IMR-90 (cell line): ENCODE data around the gene CFAP97. TPM values are rescaled to one million over a fixed set of nuclear protein-coding genes. Genes with fewer than 3 reads are reported as not detected.

Experiments used
- ATAC-seq: fragments of 200-7000 bp; cut with Tn5 transposase; 2 replicates; pipeline ENCODE4 v1.9.1; 2020; ENCODE audit warnings: low read depth, mild to moderate bottlenecking, moderate library complexity
- BruUV-seq: library from RNA; stranded (reverse); fragments of 400-500 nt; replicated peaks from 2 replicates; lab custom pipeline; 2021; lab: Mats Ljungman, UMichigan
- CTCF ChIA-PET: fragments of 300-600 bp; formaldehyde crosslinking; extraction: SDS; loops from one replicate; lab custom pipeline; 2021; ENCODE audit warnings: antibody characterized with exemption; lab: Yijun Ruan, JAX
- POLR2A ChIA-PET: fragments of 300-600 bp; sonication (Branson Sonifier 250); formaldehyde crosslinking; loops from one replicate; lab custom pipeline; 2022; ENCODE audit warnings: antibody characterized with exemption; ENCODE audit not compliant: unreplicated experiment; lab: Charles Lee
- DNase-seq: peaks from one replicate; pipeline ENCODE4 v3.0.0; 2013
- H2AFZ ChIP-seq: replicated peaks from 2 replicates; pipeline ENCODE3; 2013; ENCODE audit warnings: low read length, mild to moderate bottlenecking; ENCODE audit not compliant: poor library complexity
- H2AK5ac ChIP-seq: 2 replicates; pipeline ENCODE4 v1.6.1; 2013; ENCODE audit warnings: low read depth, low read length, inconsistent platforms
- H2AK9ac ChIP-seq: replicated peaks from 2 replicates; pipeline ENCODE3; 2013; ENCODE audit warnings: mild to moderate bottlenecking, low read depth, low read length, moderate library complexity; ENCODE audit not compliant: poor library complexity
- H2BK120ac ChIP-seq: 2 replicates; pipeline ENCODE4 v1.6.1; 2013; ENCODE audit warnings: low read depth, low read length, inconsistent platforms
- H2BK15ac ChIP-seq: 3 replicates; pipeline ENCODE4 v1.6.1; 2013; ENCODE audit warnings: low read depth, low read length, inconsistent platforms
- H2BK20ac ChIP-seq: 2 replicates; pipeline ENCODE4 v1.6.1; 2013; ENCODE audit warnings: low read depth, mild to moderate bottlenecking, inconsistent platforms, low read length, moderate library complexity
- H2BK5ac ChIP-seq: 2 replicates; pipeline ENCODE4 v1.6.1; 2013; ENCODE audit warnings: mild to moderate bottlenecking, low read depth, low read length, inconsistent platforms; ENCODE audit not compliant: poor library complexity, severe bottlenecking
- H3K14ac ChIP-seq: replicated peaks from 2 replicates; pipeline ENCODE4 v1.6.1; 2013; ENCODE audit warnings: low read depth, low read length, inconsistent platforms
- H3K18ac ChIP-seq: 2 replicates; pipeline ENCODE4 v1.6.1; 2013; ENCODE audit warnings: low read depth, low read length, control low read depth
- H3K23ac ChIP-seq: 2 replicates; pipeline ENCODE4 v1.6.1; 2013; ENCODE audit warnings: low read depth, low read length, inconsistent platforms
- H3K27ac ChIP-seq: 2 replicates; pipeline ENCODE4 v1.5.1; 2013; ENCODE audit warnings: mild to moderate bottlenecking, control low read depth, low read length; ENCODE audit not compliant: insufficient read depth
- H3K27me3 ChIP-seq: 2 replicates; pipeline ENCODE4 v1.6.1; 2013; ENCODE audit warnings: low read length; ENCODE audit not compliant: control insufficient read depth, insufficient read depth
- H3K36me3 ChIP-seq: 2 replicates; pipeline ENCODE4 v1.6.1; 2013; ENCODE audit warnings: low read length, mixed read lengths; ENCODE audit not compliant: control insufficient read depth, insufficient read depth
- H3K4ac ChIP-seq: 2 replicates; pipeline ENCODE4 v1.6.1; 2013; ENCODE audit warnings: low read depth, low read length, inconsistent platforms
- H3K4me1 ChIP-seq: 2 replicates; pipeline ENCODE4 v1.6.1; 2013; ENCODE audit warnings: low read length, mixed read lengths; ENCODE audit not compliant: control insufficient read depth, insufficient read depth
- H3K4me2 ChIP-seq: 2 replicates; pipeline ENCODE4 v1.6.1; 2013; ENCODE audit warnings: low read depth, mild to moderate bottlenecking, control low read depth, low read length, moderate library complexity
- H3K4me3 ChIP-seq: 2 replicates; pipeline ENCODE4 v1.5.1; 2013; ENCODE audit warnings: low read depth, mild to moderate bottlenecking, control low read depth, low read length, moderate library complexity; ENCODE audit not compliant: insufficient read depth
- H3K56ac ChIP-seq: 2 replicates; pipeline ENCODE4 v1.6.1; 2013; ENCODE audit warnings: low read length, inconsistent platforms; ENCODE audit not compliant: insufficient read depth; ENCODE audit errors: extremely low read depth
- H3K79me1 ChIP-seq, 2 experiments: 2 replicates each; pipeline ENCODE4 v1.6.1; 2013; ENCODE audit warnings: low read length in 2 of 2, inconsistent platforms in 1 of 2, low read depth in 1 of 2
- H3K9ac ChIP-seq: 2 replicates; pipeline ENCODE4 v1.6.1; 2013; ENCODE audit warnings: low read depth, low read length, control low read depth
- H3K9me1 ChIP-seq: 2 replicates; pipeline ENCODE4 v1.6.1; 2013; ENCODE audit warnings: low read length, inconsistent platforms; ENCODE audit not compliant: insufficient read depth
- H3K9me3 ChIP-seq: 2 replicates; pipeline ENCODE4 v1.6.1; 2013; ENCODE audit warnings: low read length; ENCODE audit not compliant: control insufficient read depth, insufficient read depth
- H4K20me1 ChIP-seq: 2 replicates; pipeline ENCODE4 v1.6.1; 2013; ENCODE audit warnings: low read length, inconsistent platforms; ENCODE audit not compliant: insufficient read depth
- H4K5ac ChIP-seq: 2 replicates; pipeline ENCODE4 v1.6.1; 2013; ENCODE audit warnings: mild to moderate bottlenecking, low read depth, low read length, control low read depth
- H4K8ac ChIP-seq, 2 experiments: 2 replicates each; pipeline ENCODE4 v1.6.1; 2013; ENCODE audit warnings: low read depth in 2 of 2, low read length in 2 of 2, control low read depth in 1 of 2, inconsistent platforms in 1 of 2
- H4K91ac ChIP-seq: 2 replicates; pipeline ENCODE4 v1.6.1; 2013; ENCODE audit warnings: low read depth, low read length, inconsistent platforms; ENCODE audit not compliant: insufficient read depth
- BHLHE40 ChIP-seq: fragments of 150-350 bp; IDR thresholded peaks from 2 replicates; pipeline ENCODE4 v1.6.1; 2016; ENCODE audit warnings: mild to moderate bottlenecking, low read depth, low read length
- CEBPB ChIP-seq: IDR thresholded peaks from 2 replicates; pipeline ENCODE4 v1.6.1; 2012; ENCODE audit warnings: low read depth, low read length, improper control_type of control experiment
- CHD1 ChIP-seq: IDR thresholded peaks from 2 replicates; pipeline ENCODE4 v1.6.1; 2012; ENCODE audit warnings: low read depth, low read length, improper control_type of control experiment
- FOS ChIP-seq: fragments of 150-350 bp; IDR thresholded peaks from 2 replicates; pipeline ENCODE4 v1.6.1; 2016; ENCODE audit warnings: low read depth, low read length
- MAFK ChIP-seq: IDR thresholded peaks from 2 replicates; pipeline ENCODE4 v1.6.1; 2012; ENCODE audit warnings: low read depth, low read length, improper control_type of control experiment
- MAZ ChIP-seq: IDR thresholded peaks from 2 replicates; pipeline ENCODE4 v1.6.1; 2012; ENCODE audit warnings: low read depth, mild to moderate bottlenecking, low read length, improper control_type of control experiment, moderate library complexity, borderline replicate concordance
- MXI1 ChIP-seq: IDR thresholded peaks from 2 replicates; pipeline ENCODE4 v1.6.1; 2012; ENCODE audit warnings: low read depth, mild to moderate bottlenecking, low read length, moderate library complexity, borderline replicate concordance
- NFE2L2 ChIP-seq: fragments of 150-350 bp; IDR thresholded peaks from 2 replicates; pipeline ENCODE4 v1.6.1; 2016; ENCODE audit warnings: low read depth, mild to moderate bottlenecking, low read length
- POLR2A ChIP-seq: IDR thresholded peaks from 2 replicates; pipeline ENCODE4 v1.6.1; 2012; ENCODE audit warnings: mild to moderate bottlenecking, low read depth, low read length
- RAD21 ChIP-seq: IDR thresholded peaks from 2 replicates; pipeline ENCODE4 v1.6.1; 2012; ENCODE audit warnings: low read length, improper control_type of control experiment
- RCOR1 ChIP-seq: IDR thresholded peaks from 2 replicates; pipeline ENCODE4 v1.6.1; 2012; ENCODE audit warnings: mild to moderate bottlenecking, low read length, improper control_type of control experiment; ENCODE audit not compliant: insufficient replicate concordance
- RFX5 ChIP-seq: IDR thresholded peaks from 2 replicates; pipeline ENCODE4 v1.8.0; 2012; ENCODE audit warnings: low read depth, mild to moderate bottlenecking, low read length, moderate library complexity
- SMC3 ChIP-seq: fragments of 150-350 bp; IDR thresholded peaks from 2 replicates; pipeline ENCODE4 v1.6.1; 2016; ENCODE audit warnings: low read depth, mild to moderate bottlenecking, antibody characterized with exemption, low read length, moderate library complexity
- WGBS, 2 experiments: methylation state at CpG; one replicate each; pipeline versions ENCODE4 v1.1.5 to v1.1.7; 2013; ENCODE audit warnings: missing lambda C conversion rate in 2 of 2; ENCODE audit not compliant: insufficient read length in 1 of 2; ENCODE audit errors: extremely low coverage in 2 of 2; 5-methylcytosine and 5-hydroxymethylcytosine counted together
- dilution Hi-C: fragments of 300-500 bp; cut with HindIII; formaldehyde crosslinking; loops from one replicate; pipeline ENCODE4 v1.14.3; 2018; ENCODE audit warnings: low sequenced_read_pairs; ENCODE audit not compliant: unreplicated experiment
- in situ Hi-C: fragments of 300-500 bp; cut with MboI; formaldehyde crosslinking; loops from 3 replicates; pipeline ENCODE4 v1.14.3; 2019; ENCODE audit warnings: low sequenced_read_pairs, inconsistent platforms, mixed read lengths
- intact Hi-C: fragments of 100-400 bp; cut with micrococcal nuclease; formaldehyde crosslinking; loops from 2 replicates; pipeline ENCODE4 v1.10.0; 2022
- polyA plus RNA-seq, 3 experiments: library from polyadenylated mRNA; depleted of rRNA; stranded (reverse); fragments of >200 nt; gene quantifications; 2 replicates each; pipeline ENCODE4 v1.2.3, GENCODE V29; 2012; ENCODE audit warnings: low replicate concordance in 1 of 3
- total RNA-seq: library from RNA; depleted of rRNA; stranded (reverse); fragments of >200 nt; gene quantifications from 2 replicates; pipeline ENCODE4 v1.2.3, GENCODE V29; 2012
- TF ChIP-seq, protein P1 (sequence below): conservative IDR thresholded peaks from 2 replicates; pipeline ENCODE4 v1.5.1; 2012; ENCODE audit warnings: mild to moderate bottlenecking, low read depth, low read length, improper control_type of control experiment
- TF ChIP-seq, protein P2 (sequence below): fragments of 150-350 bp; IDR thresholded peaks from 2 replicates; pipeline ENCODE4 v1.6.1; 2016; ENCODE audit warnings: low read depth, mild to moderate bottlenecking, low read length, moderate library complexity, borderline replicate concordance
- TF ChIP-seq, protein P3 (sequence below): fragments of 150-350 bp; IDR thresholded peaks from 2 replicates; pipeline ENCODE4 v1.6.1; 2017; ENCODE audit warnings: mild to moderate bottlenecking, antibody characterized with exemption, low read length, low read depth

CFAP97 gene
- total and polyA plus RNA-seq, 2 of the 4 experiments (the other 2 are of a cell fraction), result 14.5 to 16.0 TPM

DNA sequence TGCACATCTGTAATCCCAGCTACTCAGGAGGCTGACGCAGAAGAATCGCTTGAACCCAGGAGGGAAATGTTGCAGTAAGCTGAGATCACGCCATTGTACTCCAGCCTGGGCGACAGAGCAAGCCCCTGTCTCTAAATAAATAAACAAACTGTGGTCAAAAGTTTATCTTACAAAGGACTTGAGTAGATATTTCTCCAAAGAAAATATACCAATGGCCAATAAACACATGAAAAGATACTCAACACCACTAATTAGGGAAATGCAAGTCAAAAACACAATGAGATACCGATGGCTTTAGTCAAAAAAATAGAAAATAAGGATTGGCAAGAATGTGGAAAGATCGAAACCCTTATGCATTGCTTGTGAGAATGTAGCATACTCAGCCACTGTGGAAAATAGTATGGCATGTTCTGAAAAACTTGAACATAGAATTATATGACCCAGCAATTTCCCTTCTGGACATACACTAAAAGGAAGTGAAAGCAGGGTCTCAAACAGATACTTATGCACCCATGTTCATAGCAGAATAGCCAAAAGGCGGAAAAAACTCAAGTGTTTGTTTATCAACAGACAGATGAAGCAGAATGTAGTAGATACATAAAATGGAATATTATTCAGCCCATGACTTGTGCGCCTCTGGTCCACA lies 2.0 kb upstream of the CFAP97 start:
- Histone ChIP-seq H3K27me3 (no peaks in the 10 kb centered on the region), H3K36me3 (no peaks in the 10 kb centered on the region; the same call in 1 of the 2 replicates), H3K56ac (no peak overlapping the region), H4K8ac (no peak overlapping the region), H3K14ac (no peak overlapping the region), H3K4ac (no peak overlapping the region), H2BK20ac (no peak overlapping the region), H4K20me1 (0 out of 2 replicates have a peak, but pooled peaks cover 3% of the 10 kb centered on the region), H2AK9ac (no peak overlapping the region), H3K18ac (no peak overlapping the region), H3K9me3 (no peaks in the 10 kb centered on the region), H4K5ac (no peak overlapping the region), H3K27ac (no peak overlapping the region), H3K4me2 (no peak overlapping the region), H3K4me3 (no peak overlapping the region), H3K4me1 (peaks cover 7% of the 10 kb centered on the region), H2AK5ac (no peak overlapping the region), H2AFZ (no peak overlapping the region), H3K9me1 (peaks cover 4% of the 10 kb centered on the region; the same call in 1 of the 2 replicates), H3K23ac (no peak overlapping the region), H3K79me1 (peaks cover 19 to 35% of the 10 kb centered on the region in 2 experiments), H2BK120ac (no peak overlapping the region), H2BK15ac (no peak overlapping the region), H3K9ac (no peak overlapping the region), H4K91ac (no peak overlapping the region), H2BK5ac (no peak overlapping the region)
- ATAC-seq (no peak), DNase-seq (no peak)
- in situ Hi-C loops, result no loop called here
- BruUV-seq, result no TSS peak
- dilution Hi-C loops, result no loop called here
- TF ChIP-seq, protein P1, sequence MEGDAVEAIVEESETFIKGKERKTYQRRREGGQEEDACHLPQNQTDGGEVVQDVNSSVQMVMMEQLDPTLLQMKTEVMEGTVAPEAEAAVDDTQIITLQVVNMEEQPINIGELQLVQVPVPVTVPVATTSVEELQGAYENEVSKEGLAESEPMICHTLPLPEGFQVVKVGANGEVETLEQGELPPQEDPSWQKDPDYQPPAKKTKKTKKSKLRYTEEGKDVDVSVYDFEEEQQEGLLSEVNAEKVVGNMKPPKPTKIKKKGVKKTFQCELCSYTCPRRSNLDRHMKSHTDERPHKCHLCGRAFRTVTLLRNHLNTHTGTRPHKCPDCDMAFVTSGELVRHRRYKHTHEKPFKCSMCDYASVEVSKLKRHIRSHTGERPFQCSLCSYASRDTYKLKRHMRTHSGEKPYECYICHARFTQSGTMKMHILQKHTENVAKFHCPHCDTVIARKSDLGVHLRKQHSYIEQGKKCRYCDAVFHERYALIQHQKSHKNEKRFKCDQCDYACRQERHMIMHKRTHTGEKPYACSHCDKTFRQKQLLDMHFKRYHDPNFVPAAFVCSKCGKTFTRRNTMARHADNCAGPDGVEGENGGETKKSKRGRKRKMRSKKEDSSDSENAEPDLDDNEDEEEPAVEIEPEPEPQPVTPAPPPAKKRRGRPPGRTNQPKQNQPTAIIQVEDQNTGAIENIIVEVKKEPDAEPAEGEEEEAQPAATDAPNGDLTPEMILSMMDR, result no peak
- TF ChIP-seq, protein P2, sequence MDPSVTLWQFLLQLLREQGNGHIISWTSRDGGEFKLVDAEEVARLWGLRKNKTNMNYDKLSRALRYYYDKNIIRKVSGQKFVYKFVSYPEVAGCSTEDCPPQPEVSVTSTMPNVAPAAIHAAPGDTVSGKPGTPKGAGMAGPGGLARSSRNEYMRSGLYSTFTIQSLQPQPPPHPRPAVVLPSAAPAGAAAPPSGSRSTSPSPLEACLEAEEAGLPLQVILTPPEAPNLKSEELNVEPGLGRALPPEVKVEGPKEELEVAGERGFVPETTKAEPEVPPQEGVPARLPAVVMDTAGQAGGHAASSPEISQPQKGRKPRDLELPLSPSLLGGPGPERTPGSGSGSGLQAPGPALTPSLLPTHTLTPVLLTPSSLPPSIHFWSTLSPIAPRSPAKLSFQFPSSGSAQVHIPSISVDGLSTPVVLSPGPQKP, result no peak
- TF ChIP-seq FOS (no peak), POLR2A (no peak), SMC3 (no peak), MXI1 (no peak), CEBPB (no peak), MAFK (no peak), RAD21 (no peak), RFX5 (no peak), BHLHE40 (no peak), NFE2L2 (no peak), RCOR1 (no peak), MAZ (no peak), CHD1 (no peak)
- TF ChIP-seq, protein P3, sequence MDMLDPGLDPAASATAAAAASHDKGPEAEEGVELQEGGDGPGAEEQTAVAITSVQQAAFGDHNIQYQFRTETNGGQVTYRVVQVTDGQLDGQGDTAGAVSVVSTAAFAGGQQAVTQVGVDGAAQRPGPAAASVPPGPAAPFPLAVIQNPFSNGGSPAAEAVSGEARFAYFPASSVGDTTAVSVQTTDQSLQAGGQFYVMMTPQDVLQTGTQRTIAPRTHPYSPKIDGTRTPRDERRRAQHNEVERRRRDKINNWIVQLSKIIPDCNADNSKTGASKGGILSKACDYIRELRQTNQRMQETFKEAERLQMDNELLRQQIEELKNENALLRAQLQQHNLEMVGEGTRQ, result no peak
- intact Hi-C loops, result loop anchor here (2.0 kb wide), 1 partner anchor 265 kb away; the partner anchor contains the start of gene CCDC110
- POLR2A ChIA-PET, result no interaction called here
- no CpG with 5 or more reads among the region's 8 CpGs for WGBS, 2 experiments
- CTCF ChIA-PET, result no interaction called here
